ENCODE measurements around the gene ASB15.

ASB15 gene

GRCh38 chr7:123607423-123607975, 5.9 kb downstream of the ASB15 start:
- no peak overlapping the region for H3K27ac ChIP-seq (ENCODE audit: low read length)
- peaks cover 13% of the 10 kb centered on the region for H3K4me1 ChIP-seq (ENCODE audit: low read length)
- no peaks in the 10 kb centered on the region for H3K79me2 ChIP-seq (ENCODE audit: low read length)
- H3K27me3 ChIP-seq (replicated peaks; ENCODE audit: insufficient read depth, low read length) = no peaks in the 10 kb centered on the region
- H3K9me2 ChIP-seq (replicated peaks; ENCODE audit: insufficient read depth, low read length) = no peaks in the 10 kb centered on the region
- no peak overlapping the region for H3K4me3 ChIP-seq (ENCODE audit: low read length)
- no peak overlapping the region for H3K9ac ChIP-seq (ENCODE audit: low read length)
- TF ChIP-seq EZH2phosphoT487 (IDR thresholded peaks at IDR 0.05; ENCODE audit: low read length) = no peak
- no peaks in the 10 kb centered on the region for H3F3A ChIP-seq (ENCODE audit: insufficient read depth, low read length)
- no peaks in the 10 kb centered on the region for H3K9me3 ChIP-seq (replicated peaks; ENCODE audit: insufficient read depth, low read length)
- no peak overlapping the region for H2AFZ ChIP-seq (ENCODE audit: low read length)
- no peak overlapping the region for H3K4me2 ChIP-seq (ENCODE audit: low read depth, low read length)
- no peak for DNase-seq
- no peaks in the 10 kb centered on the region for H3K36me3 ChIP-seq (replicated peaks; ENCODE audit: insufficient read depth, low read length)
- H4K20me1 ChIP-seq (ENCODE audit: insufficient read depth, low read length) = no peaks in the 10 kb centered on the region

- no peaks in the 10 kb centered on the region for H4K20me1 ChIP-seq (ENCODE audit: insufficient read depth, low read length)
- H3K36me3 ChIP-seq (replicated peaks; ENCODE audit: insufficient read depth, low read length) = no peaks in the 10 kb centered on the region
- H3K79me2 ChIP-seq (ENCODE audit: low read length) = no peaks in the 10 kb centered on the region
- no peak overlapping the region for H3K4me3 ChIP-seq (ENCODE audit: low read length)
- H3K4me2 ChIP-seq (ENCODE audit: low read depth, low read length) = peak overlapping the region; percentile 3; the same call in 1 of the 2 replicates
- no peaks in the 10 kb centered on the region for H3K27me3 ChIP-seq (replicated peaks; ENCODE audit: insufficient read depth, low read length)
- DNase-seq = no peak
- H3K9me2 ChIP-seq (replicated peaks; ENCODE audit: insufficient read depth, low read length) = no peaks in the 10 kb centered on the region
- TF ChIP-seq EZH2phosphoT487 (IDR thresholded peaks at IDR 0.05; ENCODE audit: low read length) (no peak), CTCF (IDR thresholded peaks at IDR 0.05; ENCODE audit: low read length) (no peak), EZH2 (optimal IDR thresholded peaks at IDR 0.05; ENCODE audit: low read depth, low read length) (no peak)
- peaks cover 13% of the 10 kb centered on the region for H3K4me1 ChIP-seq (ENCODE audit: low read length)
- no peaks in the 10 kb centered on the region for H3K9me3 ChIP-seq (replicated peaks; ENCODE audit: insufficient read depth, low read length)
- no peaks in the 10 kb centered on the region for H3F3A ChIP-seq (ENCODE audit: insufficient read depth, low read length)
- H3K27ac ChIP-seq (ENCODE audit: low read length) = no peak overlapping the region
- 0 out of 2 replicates have a peak overlapping the region, but pooled peaks have one; percentile 8 for H2AFZ ChIP-seq (ENCODE audit: low read length)
- H3K9ac ChIP-seq (ENCODE audit: low read length) = no peak overlapping the region
These were observed 7.6 kb downstream of the ASB15 start for GRCh38 chr7:123608991-123609882.

GRCh38 chr7:123609883-123610239, 8.2 kb downstream of the ASB15 start:
- H3F3A ChIP-seq (ENCODE audit: insufficient read depth, low read length) = no peaks in the 10 kb centered on the region
- H3K4me1 ChIP-seq (ENCODE audit: low read length) = peaks cover 13% of the 10 kb centered on the region
- no peaks in the 10 kb centered on the region for H3K79me2 ChIP-seq (ENCODE audit: low read length)
- H3K36me3 ChIP-seq (replicated peaks; ENCODE audit: insufficient read depth, low read length) = no peaks in the 10 kb centered on the region
- no peaks in the 10 kb centered on the region for H3K9me3 ChIP-seq (replicated peaks; ENCODE audit: insufficient read depth, low read length)
- no peak overlapping the region for H3K4me2 ChIP-seq (ENCODE audit: low read depth, low read length)
- H2AFZ ChIP-seq (ENCODE audit: low read length) = no peak overlapping the region
- H3K27me3 ChIP-seq (replicated peaks; ENCODE audit: insufficient read depth, low read length) = no peaks in the 10 kb centered on the region
- no peak for DNase-seq
- TF ChIP-seq EZH2phosphoT487 (IDR thresholded peaks at IDR 0.05; ENCODE audit: low read length) (no peak), EZH2 (optimal IDR thresholded peaks at IDR 0.05; ENCODE audit: low read depth, low read length) (no peak), CTCF (IDR thresholded peaks at IDR 0.05; ENCODE audit: low read length) (no peak)
- H4K20me1 ChIP-seq (ENCODE audit: insufficient read depth, low read length) = no peaks in the 10 kb centered on the region
- no peak overlapping the region for H3K9ac ChIP-seq (ENCODE audit: low read length)
- H3K4me3 ChIP-seq (ENCODE audit: low read length) = no peak overlapping the region
- no peak overlapping the region for H3K27ac ChIP-seq (ENCODE audit: low read length)
- H3K9me2 ChIP-seq (replicated peaks; ENCODE audit: insufficient read depth, low read length) = no peaks in the 10 kb centered on the region

GRCh38 chr7:123612024-123612423, 10.4 kb downstream of the ASB15 start:
- no peaks in the 10 kb centered on the region for H3K36me3 ChIP-seq (replicated peaks; ENCODE audit: insufficient read depth, low read length)
- H3K27me3 ChIP-seq (replicated peaks; ENCODE audit: insufficient read depth, low read length) = no peaks in the 10 kb centered on the region
- H3K79me2 ChIP-seq (ENCODE audit: low read length) = no peaks in the 10 kb centered on the region
- H4K20me1 ChIP-seq (ENCODE audit: insufficient read depth, low read length) = no peaks in the 10 kb centered on the region
- no peaks in the 10 kb centered on the region for H3K9me3 ChIP-seq (replicated peaks; ENCODE audit: insufficient read depth, low read length)
- no peak overlapping the region for H3K9ac ChIP-seq (ENCODE audit: low read length)
- peaks cover 13% of the 10 kb centered on the region for H3K4me1 ChIP-seq (ENCODE audit: low read length)
- no peak overlapping the region for H3K27ac ChIP-seq (ENCODE audit: low read length)
- TF ChIP-seq EZH2phosphoT487 (IDR thresholded peaks at IDR 0.05; ENCODE audit: low read length) (no peak), EZH2 (optimal IDR thresholded peaks at IDR 0.05; ENCODE audit: low read depth, low read length) (no peak), CTCF (IDR thresholded peaks at IDR 0.05; ENCODE audit: low read length) (no peak)
- H2AFZ ChIP-seq (ENCODE audit: low read length) = no peak overlapping the region
- H3F3A ChIP-seq (ENCODE audit: insufficient read depth, low read length) = no peaks in the 10 kb centered on the region
- H3K4me3 ChIP-seq (ENCODE audit: low read length) = no peak overlapping the region
- no peak for DNase-seq
- no peak overlapping the region for H3K4me2 ChIP-seq (ENCODE audit: low read depth, low read length)
- H3K9me2 ChIP-seq (replicated peaks; ENCODE audit: insufficient read depth, low read length) = no peaks in the 10 kb centered on the region
